ENCODE data around the gene BCR. TPM values are rescaled to one million over a fixed set of nuclear protein-coding genes. Genes with fewer than 3 reads are reported as not detected.

The BCR gene
- polyA plus RNA-seq, 1 donor from 2014 or later: 57.5 TPM

DNA sequence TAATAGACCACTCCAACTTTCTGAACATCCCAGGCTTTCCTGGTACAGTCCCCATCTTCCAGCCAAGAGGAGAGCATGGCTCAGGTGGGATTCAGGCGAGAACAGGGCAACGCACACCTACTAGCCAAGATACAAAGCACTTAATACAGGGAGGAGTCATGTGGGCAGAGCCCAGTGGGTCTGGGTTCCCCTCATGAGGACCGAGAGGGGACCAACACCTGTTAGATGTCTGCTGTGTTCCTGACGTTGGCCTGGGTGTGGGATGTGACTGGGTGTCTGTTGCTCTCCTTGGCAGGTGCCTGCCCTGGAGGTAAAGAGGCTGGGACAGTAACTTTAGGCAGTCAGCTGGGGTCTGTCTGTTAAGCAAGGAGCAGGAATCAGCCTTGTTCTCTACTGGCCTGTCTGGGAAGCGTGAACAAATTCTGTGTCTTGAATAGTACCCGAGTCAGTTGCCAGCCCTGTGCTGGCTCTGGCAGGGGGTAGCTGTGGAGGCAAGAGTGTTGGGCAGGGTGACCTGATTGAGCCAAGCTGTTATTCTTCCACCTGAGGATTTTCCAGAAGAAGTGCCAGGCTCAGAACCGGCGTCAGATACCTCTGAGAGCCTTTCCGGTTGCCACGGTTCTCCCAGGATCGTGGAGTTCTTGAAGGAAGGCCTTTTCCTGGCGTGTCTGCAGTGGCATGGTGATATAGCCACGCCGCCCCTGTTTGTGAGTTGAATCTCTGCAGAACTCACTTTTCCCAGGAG lies 56.3 kb downstream of the BCR start:
- Histone ChIP-seq H3K9me2 (ENCODE audit: insufficient read depth, low read length) (no peaks in the 10 kb centered on the region), H3K79me2 (replicated peaks; ENCODE audit: insufficient read depth, low read length) (peaks cover 76% of the 10 kb centered on the region), H3K4me2 (ENCODE audit: low read length) (no peak overlapping the region), H3K9me3 (ENCODE audit: low read length) (no peaks in the 10 kb centered on the region), H4K20me1 (ENCODE audit: insufficient read depth) (no peaks in the 10 kb centered on the region), H3K9ac (ENCODE audit: low read length) (no peak overlapping the region), H3K27ac (ENCODE audit: low read length) (no peak overlapping the region), H3K36me3 (ENCODE audit: insufficient read depth, low read length) (no peaks in the 10 kb centered on the region), H3K27me3 (ENCODE audit: insufficient read depth, low read depth, low read length) (no peaks in the 10 kb centered on the region), H2AFZ (ENCODE audit: low read depth, low read length) (no peak overlapping the region), H3F3A (ENCODE audit: insufficient read depth, low read length, poor library complexity, severe bottlenecking) (no peaks in the 10 kb centered on the region), H3K4me3 (ENCODE audit: low read length) (no peak overlapping the region)
- TF ChIP-seq RAD21 (conservative IDR thresholded peaks at IDR 0.05) (no peak), EZH2 (IDR thresholded peaks at IDR 0.05; ENCODE audit: borderline replicate concordance, insufficient read depth, low read length, poor library complexity, severe bottlenecking) (no peak), TAF1 (IDR thresholded peaks at IDR 0.05; ENCODE audit: low read depth) (no peak), EP300 (conservative IDR thresholded peaks at IDR 0.05; ENCODE audit: poor library complexity, severe bottlenecking) (no peak), POLR2AphosphoS5 (IDR thresholded peaks at IDR 0.05) (no peak), SMC3 (conservative IDR thresholded peaks at IDR 0.05; ENCODE audit: poor library complexity) (no peak), MXI1 (conservative IDR thresholded peaks at IDR 0.05; ENCODE audit: poor library complexity, severe bottlenecking) (no peak)
- TF ChIP-seq, protein P1, sequence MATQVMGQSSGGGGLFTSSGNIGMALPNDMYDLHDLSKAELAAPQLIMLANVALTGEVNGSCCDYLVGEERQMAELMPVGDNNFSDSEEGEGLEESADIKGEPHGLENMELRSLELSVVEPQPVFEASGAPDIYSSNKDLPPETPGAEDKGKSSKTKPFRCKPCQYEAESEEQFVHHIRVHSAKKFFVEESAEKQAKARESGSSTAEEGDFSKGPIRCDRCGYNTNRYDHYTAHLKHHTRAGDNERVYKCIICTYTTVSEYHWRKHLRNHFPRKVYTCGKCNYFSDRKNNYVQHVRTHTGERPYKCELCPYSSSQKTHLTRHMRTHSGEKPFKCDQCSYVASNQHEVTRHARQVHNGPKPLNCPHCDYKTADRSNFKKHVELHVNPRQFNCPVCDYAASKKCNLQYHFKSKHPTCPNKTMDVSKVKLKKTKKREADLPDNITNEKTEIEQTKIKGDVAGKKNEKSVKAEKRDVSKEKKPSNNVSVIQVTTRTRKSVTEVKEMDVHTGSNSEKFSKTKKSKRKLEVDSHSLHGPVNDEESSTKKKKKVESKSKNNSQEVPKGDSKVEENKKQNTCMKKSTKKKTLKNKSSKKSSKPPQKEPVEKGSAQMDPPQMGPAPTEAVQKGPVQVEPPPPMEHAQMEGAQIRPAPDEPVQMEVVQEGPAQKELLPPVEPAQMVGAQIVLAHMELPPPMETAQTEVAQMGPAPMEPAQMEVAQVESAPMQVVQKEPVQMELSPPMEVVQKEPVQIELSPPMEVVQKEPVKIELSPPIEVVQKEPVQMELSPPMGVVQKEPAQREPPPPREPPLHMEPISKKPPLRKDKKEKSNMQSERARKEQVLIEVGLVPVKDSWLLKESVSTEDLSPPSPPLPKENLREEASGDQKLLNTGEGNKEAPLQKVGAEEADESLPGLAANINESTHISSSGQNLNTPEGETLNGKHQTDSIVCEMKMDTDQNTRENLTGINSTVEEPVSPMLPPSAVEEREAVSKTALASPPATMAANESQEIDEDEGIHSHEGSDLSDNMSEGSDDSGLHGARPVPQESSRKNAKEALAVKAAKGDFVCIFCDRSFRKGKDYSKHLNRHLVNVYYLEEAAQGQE (IDR thresholded peaks at IDR 0.05; ENCODE audit: borderline replicate concordance): no peak
- TF ChIP-seq, protein P2, sequence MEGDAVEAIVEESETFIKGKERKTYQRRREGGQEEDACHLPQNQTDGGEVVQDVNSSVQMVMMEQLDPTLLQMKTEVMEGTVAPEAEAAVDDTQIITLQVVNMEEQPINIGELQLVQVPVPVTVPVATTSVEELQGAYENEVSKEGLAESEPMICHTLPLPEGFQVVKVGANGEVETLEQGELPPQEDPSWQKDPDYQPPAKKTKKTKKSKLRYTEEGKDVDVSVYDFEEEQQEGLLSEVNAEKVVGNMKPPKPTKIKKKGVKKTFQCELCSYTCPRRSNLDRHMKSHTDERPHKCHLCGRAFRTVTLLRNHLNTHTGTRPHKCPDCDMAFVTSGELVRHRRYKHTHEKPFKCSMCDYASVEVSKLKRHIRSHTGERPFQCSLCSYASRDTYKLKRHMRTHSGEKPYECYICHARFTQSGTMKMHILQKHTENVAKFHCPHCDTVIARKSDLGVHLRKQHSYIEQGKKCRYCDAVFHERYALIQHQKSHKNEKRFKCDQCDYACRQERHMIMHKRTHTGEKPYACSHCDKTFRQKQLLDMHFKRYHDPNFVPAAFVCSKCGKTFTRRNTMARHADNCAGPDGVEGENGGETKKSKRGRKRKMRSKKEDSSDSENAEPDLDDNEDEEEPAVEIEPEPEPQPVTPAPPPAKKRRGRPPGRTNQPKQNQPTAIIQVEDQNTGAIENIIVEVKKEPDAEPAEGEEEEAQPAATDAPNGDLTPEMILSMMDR (IDR thresholded peaks at IDR 0.05; ENCODE audit: poor library complexity, severe bottlenecking): no peak

DNA sequence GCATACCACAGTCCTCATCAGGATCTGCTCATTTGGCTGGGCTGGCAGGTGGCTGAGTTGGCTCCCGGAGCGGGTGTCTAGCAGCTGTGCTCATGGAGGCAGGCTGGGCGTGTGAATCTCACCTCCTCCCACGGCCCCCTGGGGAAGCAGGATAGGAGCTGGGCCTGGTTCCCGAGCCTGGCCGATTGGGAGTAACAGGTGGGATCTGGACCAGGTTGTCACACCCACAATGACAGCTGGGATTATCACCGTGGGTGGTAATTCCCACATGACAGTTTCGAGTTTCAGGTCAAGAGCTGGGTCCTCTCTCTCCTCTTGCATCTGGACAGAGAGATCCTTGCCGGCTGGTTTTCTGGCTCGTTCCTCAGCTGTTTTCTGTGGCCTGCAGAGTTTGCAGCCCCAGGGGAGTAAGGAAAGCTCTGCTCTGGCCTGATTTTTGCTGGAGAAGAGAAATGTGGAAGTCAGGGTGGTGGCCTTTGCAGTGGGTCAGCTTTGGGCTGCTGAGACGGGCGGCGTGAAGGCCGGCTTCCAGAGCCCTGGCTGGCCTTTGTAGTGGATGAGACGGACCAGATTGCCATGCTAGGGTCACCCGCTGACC lies 57.0 kb downstream of the BCR start:
- Histone ChIP-seq H3K36me3 (ENCODE audit: insufficient read depth, low read length) (no peaks in the 10 kb centered on the region), H3K79me2 (replicated peaks; ENCODE audit: insufficient read depth, low read length) (peaks cover 69% of the 10 kb centered on the region), H3K9me2 (ENCODE audit: insufficient read depth, low read length) (no peaks in the 10 kb centered on the region), H4K20me1 (ENCODE audit: insufficient read depth) (no peaks in the 10 kb centered on the region), H3K27ac (ENCODE audit: low read length) (no peak overlapping the region), H3K4me2 (ENCODE audit: low read length) (no peak overlapping the region), H2AFZ (ENCODE audit: low read depth, low read length) (no peak overlapping the region), H3F3A (ENCODE audit: insufficient read depth, low read length, poor library complexity, severe bottlenecking) (no peaks in the 10 kb centered on the region), H3K27me3 (ENCODE audit: insufficient read depth, low read depth, low read length) (no peaks in the 10 kb centered on the region), H3K9me3 (ENCODE audit: low read length) (no peaks in the 10 kb centered on the region), H3K9ac (ENCODE audit: low read length) (no peak overlapping the region), H3K4me3 (ENCODE audit: low read length) (no peak overlapping the region)
- TF ChIP-seq TAF1 (IDR thresholded peaks at IDR 0.05; ENCODE audit: low read depth) (no peak), POLR2AphosphoS5 (IDR thresholded peaks at IDR 0.05) (no peak), EZH2 (IDR thresholded peaks at IDR 0.05; ENCODE audit: borderline replicate concordance, insufficient read depth, low read length, poor library complexity, severe bottlenecking) (no peak), EP300 (conservative IDR thresholded peaks at IDR 0.05; ENCODE audit: poor library complexity, severe bottlenecking) (no peak), SMC3 (conservative IDR thresholded peaks at IDR 0.05; ENCODE audit: poor library complexity) (no peak), MXI1 (conservative IDR thresholded peaks at IDR 0.05; ENCODE audit: poor library complexity, severe bottlenecking) (no peak), RAD21 (conservative IDR thresholded peaks at IDR 0.05) (no peak)
- TF ChIP-seq, protein P2 (IDR thresholded peaks at IDR 0.05; ENCODE audit: poor library complexity, severe bottlenecking): no peak
- TF ChIP-seq, protein P1 (IDR thresholded peaks at IDR 0.05; ENCODE audit: borderline replicate concordance): no peak
